Measurements from ENCODE around the gene FLT3. TPM values are rescaled to one million over a fixed set of nuclear protein-coding genes. Genes with fewer than 3 reads are reported as not detected.

FLT3 gene
- total RNA-seq, 5 donors from 2014 or later (not counting 1 experiment from before 2014, with no cell fraction given) = 0.13 to 0.48 (median 0.26) TPM

DNA sequence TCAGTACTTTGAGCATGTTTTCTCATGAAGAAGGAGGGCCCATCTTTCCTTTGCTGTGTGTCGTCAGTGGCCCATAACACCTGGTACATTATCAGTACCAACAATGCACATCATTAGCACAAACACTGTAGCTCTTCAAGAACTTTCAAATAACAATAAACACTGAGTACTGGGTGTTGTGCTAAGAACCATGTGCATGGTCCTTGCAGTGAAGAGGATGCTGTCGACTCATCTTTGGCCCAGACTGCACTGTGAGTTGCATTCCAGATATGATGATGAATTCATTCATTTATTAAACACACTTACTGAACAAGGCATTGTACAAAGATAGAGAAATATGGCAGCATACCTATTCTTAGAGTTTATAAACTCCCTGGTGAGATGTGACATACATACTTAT lies 55.8 kb downstream of the FLT3 start:
- Histone ChIP-seq H3K4me1 (ENCODE audit: control insufficient read depth in 1 of 2, extremely low read depth in 1 of 2, insufficient read depth in 2 of 2, low read length in 2 of 2) (no peaks in the 10 kb centered on the region), H3K36me3 (ENCODE audit: control insufficient read depth in 2 of 2, extremely low read depth in 1 of 2, insufficient read depth in 1 of 2, low read length in 1 of 2) (no peaks in the 10 kb centered on the region), H3K4me3 (ENCODE audit: control insufficient read depth in 1 of 2, extremely low read depth in 1 of 2, low read length in 1 of 2) (no peak overlapping the region), H3K9me3 (no peaks in the 10 kb centered on the region), H3K27ac (ENCODE audit: low read length) (no peak overlapping the region), H3K27me3 (replicated peaks in 1 of 2; ENCODE audit: control insufficient read depth in 2 of 2, extremely low read depth in 1 of 2, insufficient read depth in 2 of 2, low read length in 1 of 2) (no peaks in the 10 kb centered on the region)
- Mint-ChIP-seq H3K27me3 (peaks cover 5 to 18% of the 10 kb centered on the region in 2 donors), H3K36me3 (no peaks in the 10 kb centered on the region), H3K4me1 (peaks cover 0 to 21% (median 10%) of the 10 kb centered on the region in 3 donors), H3K9me3 (no peaks in the 10 kb centered on the region), H3K4me3 (no peak overlapping the region), H3K27ac (no peak overlapping the region)
- no CpG with 5 or more reads among the region's 2 CpGs for WGBS (ENCODE audit: insufficient coverage)
- no peak for ATAC-seq (replicated peaks in 1 of 4)
- ChIA-PET CTCF (no interaction called here), POLR2A (no interaction called here)
- no peak for DNase-seq

DNA sequence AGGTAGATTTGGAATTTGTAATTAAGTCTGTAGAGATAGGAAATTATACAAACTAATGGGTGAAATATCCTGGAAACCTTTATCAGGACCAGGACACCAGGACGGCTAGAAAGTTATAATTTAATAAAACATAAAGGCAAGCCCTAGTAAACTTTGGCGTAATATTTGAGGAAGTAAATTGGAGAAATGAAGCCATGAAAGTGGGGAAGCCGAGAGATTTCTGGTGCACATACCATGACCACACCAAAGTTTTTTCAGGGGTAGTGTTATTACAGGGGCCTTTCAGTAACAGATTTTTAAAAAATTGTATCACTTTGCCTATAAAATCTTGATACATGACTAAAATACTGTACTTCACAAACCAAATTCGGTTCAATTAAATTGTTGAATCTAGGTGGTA lies 57.2 kb downstream of the FLT3 start:
- Mint-ChIP-seq H3K4me1 (peaks cover 0 to 10% (median 6%) of the 10 kb centered on the region in 3 donors), H3K27me3 (peaks cover 10 to 18% of the 10 kb centered on the region in 2 donors), H3K9me3 (no peaks in the 10 kb centered on the region), H3K27ac (no peak overlapping the region), H3K36me3 (no peaks in the 10 kb centered on the region), H3K4me3 (no peak overlapping the region)
- no peak overlapping the region for H3K27ac ChIP-seq (ENCODE audit: low read length)
- ATAC-seq (replicated peaks in 1 of 4) (no peak), DNase-seq (no peak)
- CTCF ChIA-PET = no interaction called here
- H3K4me1 ChIP-seq (ENCODE audit: control insufficient read depth in 1 of 2, extremely low read depth in 1 of 2, insufficient read depth in 2 of 2, low read length in 2 of 2) = no peaks in the 10 kb centered on the region
- H3K9me3 ChIP-seq = no peaks in the 10 kb centered on the region
- peaks cover 0 to 2% of the 10 kb centered on the region in 2 experiments for H3K27me3 ChIP-seq (replicated peaks in 1 of 2; ENCODE audit: control insufficient read depth in 2 of 2, extremely low read depth in 1 of 2, insufficient read depth in 2 of 2, low read length in 1 of 2)
- POLR2A ChIA-PET = no interaction called here
- no peak overlapping the region for H3K4me3 ChIP-seq (ENCODE audit: control insufficient read depth in 1 of 2, extremely low read depth in 1 of 2, low read length in 1 of 2)
- no peaks in the 10 kb centered on the region for H3K36me3 ChIP-seq (ENCODE audit: control insufficient read depth in 2 of 2, extremely low read depth in 1 of 2, insufficient read depth in 1 of 2, low read length in 1 of 2)
- WGBS (ENCODE audit: insufficient coverage) = no CpG with 5 or more reads among the region's 4 CpGs

DNA sequence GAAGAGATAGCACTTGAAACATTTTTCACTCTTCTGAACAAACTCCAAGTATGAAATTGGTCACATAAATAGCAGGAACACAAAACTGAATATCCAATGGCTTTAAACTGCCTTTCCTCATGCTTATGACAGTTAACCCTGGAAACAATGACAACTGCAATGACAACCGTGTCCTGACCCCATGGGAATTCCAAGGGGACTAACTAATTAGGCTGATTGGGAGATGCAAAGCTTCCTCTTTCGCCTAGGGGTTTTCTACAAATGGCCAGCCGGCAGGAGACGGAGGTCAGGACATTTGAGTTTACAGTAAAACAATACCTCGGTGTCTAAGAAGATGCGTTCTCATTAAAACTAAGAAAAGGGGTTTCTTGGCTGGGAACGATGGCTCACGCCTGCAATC lies 58.9 kb downstream of the FLT3 start:
- H3K27ac ChIP-seq (ENCODE audit: low read length) = no peak overlapping the region
- CTCF ChIA-PET = no interaction called here
- no peaks in the 10 kb centered on the region for H3K36me3 ChIP-seq (ENCODE audit: control insufficient read depth in 2 of 2, extremely low read depth in 1 of 2, insufficient read depth in 1 of 2, low read length in 1 of 2)
- Mint-ChIP-seq H3K27ac (no peak overlapping the region), H3K4me1 (no peaks in the 10 kb centered on the region), H3K27me3 (peaks cover 10 to 20% of the 10 kb centered on the region in 2 donors), H3K4me3 (no peak overlapping the region), H3K36me3 (no peaks in the 10 kb centered on the region), H3K9me3 (no peaks in the 10 kb centered on the region)
- no peak for DNase-seq
- 100% methylated on average over 3 of the region's 8 CpGs for WGBS (ENCODE audit: insufficient coverage)
- POLR2A ChIA-PET = no interaction called here
- no peaks in the 10 kb centered on the region for H3K9me3 ChIP-seq
- no peak for ATAC-seq (replicated peaks in 1 of 4)
- H3K4me1 ChIP-seq (ENCODE audit: control insufficient read depth in 1 of 2, extremely low read depth in 1 of 2, insufficient read depth in 2 of 2, low read length in 2 of 2) = no peaks in the 10 kb centered on the region
- no peak overlapping the region for H3K4me3 ChIP-seq (ENCODE audit: control insufficient read depth in 1 of 2, extremely low read depth in 1 of 2, low read length in 1 of 2)
- peaks cover 0 to 2% of the 10 kb centered on the region in 2 experiments for H3K27me3 ChIP-seq (replicated peaks in 1 of 2; ENCODE audit: control insufficient read depth in 2 of 2, extremely low read depth in 1 of 2, insufficient read depth in 2 of 2, low read length in 1 of 2)

DNA sequence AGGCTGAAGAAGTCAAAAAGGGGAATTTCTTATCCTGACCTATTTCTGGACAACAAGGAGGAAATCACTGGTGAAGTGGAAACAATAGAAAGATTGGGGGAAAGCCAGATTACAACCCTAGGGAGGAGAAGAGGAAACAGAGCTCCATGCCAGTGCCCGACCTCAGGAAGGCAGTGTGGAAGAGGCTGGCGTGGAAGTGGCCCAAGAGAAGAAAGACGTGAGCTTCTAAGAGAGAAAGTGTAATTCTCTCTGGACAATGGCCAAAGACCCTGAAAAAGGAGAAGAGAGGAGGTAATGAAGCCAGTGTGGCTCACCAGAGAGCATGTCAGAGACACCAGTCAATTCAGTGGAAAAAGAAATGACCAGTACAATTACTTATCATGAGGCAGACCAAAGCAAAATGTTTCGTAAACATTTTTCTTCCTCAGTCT lies 59.3 kb downstream of the FLT3 start:
- no peak for ATAC-seq (replicated peaks in 1 of 4)
- CTCF ChIA-PET = no interaction called here
- WGBS (ENCODE audit: insufficient coverage) = 86% methylated on average over 3 of the region's 4 CpGs

DNA sequence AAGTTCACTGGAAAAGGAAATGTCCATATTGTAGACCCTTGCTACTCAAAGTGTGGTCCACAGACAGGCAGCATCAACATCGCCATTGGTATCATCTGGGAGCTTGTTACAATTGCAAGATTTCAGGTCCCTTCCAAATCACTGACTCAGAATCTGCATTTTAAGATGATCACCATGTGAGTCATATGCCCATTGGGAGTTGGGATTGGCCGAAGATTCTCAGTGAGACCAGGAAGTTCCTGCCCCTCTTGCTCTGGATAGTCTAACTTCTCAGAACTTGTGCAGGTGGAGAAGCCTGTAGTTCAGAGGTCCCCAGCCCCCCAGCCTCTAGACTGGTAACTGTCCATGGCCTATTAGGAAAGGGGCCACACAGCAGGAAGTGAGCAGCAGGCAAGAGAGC lies 63.0 kb downstream of the FLT3 start:
- Histone ChIP-seq H3K36me3 (ENCODE audit: control insufficient read depth in 2 of 2, extremely low read depth in 1 of 2, insufficient read depth in 1 of 2, low read length in 1 of 2) (no peaks in the 10 kb centered on the region), H3K9me3 (no peaks in the 10 kb centered on the region), H3K4me1 (ENCODE audit: control insufficient read depth in 1 of 2, extremely low read depth in 1 of 2, insufficient read depth in 2 of 2, low read length in 2 of 2) (no peaks in the 10 kb centered on the region), H3K27ac (ENCODE audit: low read length) (no peak overlapping the region), H3K4me3 (ENCODE audit: control insufficient read depth in 1 of 2, extremely low read depth in 1 of 2, low read length in 1 of 2) (no peak overlapping the region), H3K27me3 (replicated peaks in 1 of 2; ENCODE audit: control insufficient read depth in 2 of 2, extremely low read depth in 1 of 2, insufficient read depth in 2 of 2, low read length in 1 of 2) (peaks cover 0 to 11% of the 10 kb centered on the region in 2 experiments)
- ATAC-seq (replicated peaks in 1 of 4) = no peak
- H3K36me3 Mint-ChIP-seq = no peaks in the 10 kb centered on the region
- ChIA-PET POLR2A (no interaction called here), CTCF (no interaction called here)
- no peak for DNase-seq
- H3K27ac Mint-ChIP-seq = no peak overlapping the region
- no peaks in the 10 kb centered on the region for H3K9me3 Mint-ChIP-seq
- peaks cover 10 to 24% of the 10 kb centered on the region in 2 donors for H3K27me3 Mint-ChIP-seq
- WGBS (ENCODE audit: insufficient coverage) = 69% methylated on average over 2 of the region's 2 CpGs
- no peaks in the 10 kb centered on the region for H3K4me1 Mint-ChIP-seq
- H3K4me3 Mint-ChIP-seq = no peak overlapping the region

More for the DNA sequence above, 59.3 kb downstream of the FLT3 start:
- no peaks in the 10 kb centered on the region for H3K4me1 ChIP-seq (ENCODE audit: control insufficient read depth in 1 of 2, extremely low read depth in 1 of 2, insufficient read depth in 2 of 2, low read length in 2 of 2)
- H3K9me3 ChIP-seq = no peaks in the 10 kb centered on the region
- no peak for DNase-seq
- no peaks in the 10 kb centered on the region for H3K36me3 Mint-ChIP-seq
- H3K36me3 ChIP-seq (ENCODE audit: control insufficient read depth in 2 of 2, extremely low read depth in 1 of 2, insufficient read depth in 1 of 2, low read length in 1 of 2) = no peaks in the 10 kb centered on the region
- H3K27me3 ChIP-seq (replicated peaks in 1 of 2; ENCODE audit: control insufficient read depth in 2 of 2, extremely low read depth in 1 of 2, insufficient read depth in 2 of 2, low read length in 1 of 2) = peaks cover 0 to 2% of the 10 kb centered on the region in 2 experiments
- H3K4me3 ChIP-seq (ENCODE audit: control insufficient read depth in 1 of 2, extremely low read depth in 1 of 2, low read length in 1 of 2) = no peak overlapping the region
- POLR2A ChIA-PET = no interaction called here
- H3K4me3 Mint-ChIP-seq = no peak overlapping the region
- H3K9me3 Mint-ChIP-seq = no peaks in the 10 kb centered on the region
- H3K27ac Mint-ChIP-seq = no peak overlapping the region
- peaks cover 10 to 20% of the 10 kb centered on the region in 2 donors for H3K27me3 Mint-ChIP-seq
- H3K27ac ChIP-seq (ENCODE audit: low read length) = no peak overlapping the region
- H3K4me1 Mint-ChIP-seq = no peaks in the 10 kb centered on the region

DNA sequence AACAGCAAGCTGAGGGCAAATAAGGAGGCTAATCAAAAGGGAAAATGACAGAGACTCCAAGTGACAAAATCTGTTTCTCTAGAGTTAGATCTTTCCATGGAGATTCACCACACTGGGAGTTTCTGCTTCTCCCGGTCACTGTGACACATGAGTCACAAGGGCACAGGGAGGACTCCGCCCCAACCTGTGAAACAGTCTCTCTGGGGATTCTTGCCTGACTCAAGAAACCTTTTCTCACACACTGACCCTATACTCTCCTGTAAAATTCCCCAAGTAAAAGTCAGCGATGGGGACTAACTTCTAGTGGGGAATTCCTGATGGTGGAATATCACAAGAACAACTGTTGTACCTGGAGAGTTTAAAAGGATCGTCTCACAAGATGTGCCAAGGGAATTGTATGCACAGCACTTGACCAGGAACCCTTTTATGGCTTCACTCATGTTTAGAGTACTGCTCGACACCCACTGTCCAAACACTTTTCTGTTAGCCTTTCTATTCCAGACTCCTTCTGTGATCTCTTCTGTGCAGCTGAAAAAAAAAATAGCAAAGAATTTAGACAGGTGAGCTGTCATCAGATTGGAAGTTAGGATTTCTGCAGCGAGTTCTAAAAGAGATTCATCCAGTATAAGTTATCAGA lies 65.1 kb downstream of the FLT3 start:
- WGBS (ENCODE audit: insufficient coverage) = 79% methylated on average over 3 of the region's 6 CpGs
- no peak overlapping the region for H3K27ac ChIP-seq (ENCODE audit: low read length)
- H3K36me3 ChIP-seq (ENCODE audit: control insufficient read depth in 2 of 2, extremely low read depth in 1 of 2, insufficient read depth in 1 of 2, low read length in 1 of 2) = no peaks in the 10 kb centered on the region
- H3K27me3 ChIP-seq (replicated peaks in 1 of 2; ENCODE audit: control insufficient read depth in 2 of 2, extremely low read depth in 1 of 2, insufficient read depth in 2 of 2, low read length in 1 of 2) = peaks cover 0 to 13% of the 10 kb centered on the region in 2 experiments
- no peaks in the 10 kb centered on the region for H3K9me3 ChIP-seq
- Mint-ChIP-seq H3K36me3 (no peaks in the 10 kb centered on the region), H3K27me3 (peaks cover 18 to 31% of the 10 kb centered on the region in 2 donors), H3K4me1 (peaks cover 0 to 6% (median 3%) of the 10 kb centered on the region in 3 donors), H3K9me3 (no peaks in the 10 kb centered on the region), H3K4me3 (no peak overlapping the region), H3K27ac (no peak overlapping the region)
- CTCF ChIA-PET = no interaction called here
- POLR2A ChIA-PET = no interaction called here
- ATAC-seq (replicated peaks in 1 of 4) (no peak), DNase-seq (no peak)
- no peaks in the 10 kb centered on the region for H3K4me1 ChIP-seq (ENCODE audit: control insufficient read depth in 1 of 2, extremely low read depth in 1 of 2, insufficient read depth in 2 of 2, low read length in 2 of 2)
- no peak overlapping the region for H3K4me3 ChIP-seq (ENCODE audit: control insufficient read depth in 1 of 2, extremely low read depth in 1 of 2, low read length in 1 of 2)
